Astrocyte (in vitro differentiated cells and primary cell): ENCODE results near the gene EPN2.

Experiments
- EZH2 ChIP-seq: IDR thresholded peaks from 2 replicates; pipeline ENCODE4 v1.6.1; 2012; ENCODE audit warnings: mild to moderate bottlenecking, low read length, inconsistent platforms; ENCODE audit not compliant: insufficient read depth
- TF ChIP-seq, protein P1 (sequence below): IDR thresholded peaks from 2 replicates; pipeline ENCODE4 v1.5.1; 2011; ENCODE audit warnings: low read depth, mild to moderate bottlenecking, inconsistent platforms, low read length, moderate library complexity; ENCODE audit not compliant: insufficient read depth

DNA sequence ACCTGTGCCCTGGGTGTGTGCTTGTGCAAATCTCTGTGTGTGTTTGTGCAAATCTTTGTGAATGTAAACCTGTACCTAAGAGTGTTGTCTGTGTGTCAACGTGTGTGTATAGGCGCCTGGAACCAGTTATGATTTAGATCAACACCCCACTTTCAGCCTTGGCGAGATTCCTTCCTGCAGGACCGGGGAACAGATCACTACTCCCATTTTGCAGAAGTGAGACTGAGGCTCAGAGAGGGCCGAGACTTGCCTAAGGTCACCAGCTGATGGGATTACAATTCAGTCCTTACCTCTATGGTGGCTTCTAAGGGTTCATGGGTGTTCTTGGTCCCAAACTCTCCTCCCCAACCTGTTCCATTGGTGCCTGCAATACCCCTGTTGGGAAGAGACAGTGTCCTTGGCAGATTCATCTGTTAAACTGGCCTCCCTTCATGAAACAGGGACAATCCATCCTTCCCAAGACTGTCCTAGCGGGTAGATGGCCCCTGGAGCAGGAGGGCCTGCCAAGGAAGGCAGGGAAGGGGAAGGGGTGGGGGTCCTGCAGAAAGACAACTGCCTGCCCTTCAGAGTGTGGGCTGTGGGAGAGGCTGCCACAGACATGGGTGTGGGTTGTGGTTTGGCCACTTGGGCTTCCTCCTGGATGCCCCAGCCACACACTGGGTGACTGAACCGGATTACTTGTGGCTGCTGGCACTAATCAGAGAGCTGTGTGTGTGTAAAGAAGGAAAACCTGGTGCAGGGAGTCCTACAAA, 134.3 kb downstream of the EPN2 start:
- TF ChIP-seq, protein P1, sequence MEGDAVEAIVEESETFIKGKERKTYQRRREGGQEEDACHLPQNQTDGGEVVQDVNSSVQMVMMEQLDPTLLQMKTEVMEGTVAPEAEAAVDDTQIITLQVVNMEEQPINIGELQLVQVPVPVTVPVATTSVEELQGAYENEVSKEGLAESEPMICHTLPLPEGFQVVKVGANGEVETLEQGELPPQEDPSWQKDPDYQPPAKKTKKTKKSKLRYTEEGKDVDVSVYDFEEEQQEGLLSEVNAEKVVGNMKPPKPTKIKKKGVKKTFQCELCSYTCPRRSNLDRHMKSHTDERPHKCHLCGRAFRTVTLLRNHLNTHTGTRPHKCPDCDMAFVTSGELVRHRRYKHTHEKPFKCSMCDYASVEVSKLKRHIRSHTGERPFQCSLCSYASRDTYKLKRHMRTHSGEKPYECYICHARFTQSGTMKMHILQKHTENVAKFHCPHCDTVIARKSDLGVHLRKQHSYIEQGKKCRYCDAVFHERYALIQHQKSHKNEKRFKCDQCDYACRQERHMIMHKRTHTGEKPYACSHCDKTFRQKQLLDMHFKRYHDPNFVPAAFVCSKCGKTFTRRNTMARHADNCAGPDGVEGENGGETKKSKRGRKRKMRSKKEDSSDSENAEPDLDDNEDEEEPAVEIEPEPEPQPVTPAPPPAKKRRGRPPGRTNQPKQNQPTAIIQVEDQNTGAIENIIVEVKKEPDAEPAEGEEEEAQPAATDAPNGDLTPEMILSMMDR: no peak
- TF ChIP-seq EZH2: no peak
